Astrocyte of the spinal cord (primary cell): ENCODE measurements around the gene CYP19A1.

Experiments
- DNase-seq: peaks from one replicate; pipeline ENCODE4 v3.0.0; 2011; ENCODE audit warnings: low read depth, low spot score
- H3K4me3 ChIP-seq: 2 replicates; pipeline ENCODE4 v1.5.1; 2011; ENCODE audit warnings: low read depth, mild to moderate bottlenecking, low read length, moderate library complexity
- in situ Hi-C: cut with HindIII; loops from 2 replicates; pipeline ENCODE4 v1.10.0; 2017; ENCODE audit warnings: low sequenced_read_pairs
- TF ChIP-seq, protein P1 (sequence below): IDR thresholded peaks from 2 replicates; pipeline ENCODE4 v1.5.1; 2012; ENCODE audit warnings: low read depth, mild to moderate bottlenecking, low read length, inconsistent platforms

The CYP19A1 gene

DNA sequence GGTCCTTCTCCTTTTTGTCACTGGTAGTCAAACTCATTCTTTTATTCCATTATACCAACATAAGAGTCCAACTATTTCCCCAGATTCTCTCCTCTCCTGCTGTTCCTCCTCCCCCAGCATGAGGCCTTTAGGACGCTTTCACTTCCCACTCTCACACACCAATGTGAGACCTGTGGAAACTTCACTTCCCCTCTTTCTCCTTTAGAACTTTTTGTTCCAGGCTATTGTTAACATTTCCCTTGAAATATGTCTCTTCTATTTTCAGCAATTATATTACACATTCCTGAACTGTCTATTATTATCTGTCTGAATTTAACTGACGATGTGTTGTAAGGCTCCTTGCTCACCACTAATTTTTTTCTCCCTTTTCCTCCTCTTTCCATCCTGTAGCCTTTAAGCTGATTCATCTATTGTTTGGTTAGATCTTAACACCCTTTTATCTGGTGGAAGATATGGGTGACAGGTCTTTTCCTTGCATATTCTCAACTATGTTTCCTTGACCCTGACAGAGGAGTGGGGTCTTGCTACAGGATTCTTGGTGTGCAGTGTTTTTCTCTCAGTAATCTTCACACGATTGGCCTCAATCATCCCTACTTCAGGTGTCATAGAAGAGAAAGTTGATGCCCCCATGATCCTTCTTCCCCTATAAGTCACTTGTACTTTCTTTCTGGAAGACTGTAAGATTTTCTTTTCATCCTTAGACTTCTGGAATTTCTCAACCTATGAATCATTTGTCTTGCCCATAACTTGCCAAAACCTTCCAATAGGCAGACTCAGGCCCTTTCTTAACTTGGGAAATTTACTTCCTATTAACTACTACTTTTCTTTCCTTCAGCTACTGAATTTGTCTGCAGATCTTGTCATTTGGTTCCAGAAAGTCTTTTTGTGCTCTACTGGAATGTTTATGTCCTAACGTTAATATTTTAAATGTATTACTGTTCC, 5.9 kb downstream of the CYP19A1 start:
- DNase-seq, result no peak
- TF ChIP-seq, protein P1, sequence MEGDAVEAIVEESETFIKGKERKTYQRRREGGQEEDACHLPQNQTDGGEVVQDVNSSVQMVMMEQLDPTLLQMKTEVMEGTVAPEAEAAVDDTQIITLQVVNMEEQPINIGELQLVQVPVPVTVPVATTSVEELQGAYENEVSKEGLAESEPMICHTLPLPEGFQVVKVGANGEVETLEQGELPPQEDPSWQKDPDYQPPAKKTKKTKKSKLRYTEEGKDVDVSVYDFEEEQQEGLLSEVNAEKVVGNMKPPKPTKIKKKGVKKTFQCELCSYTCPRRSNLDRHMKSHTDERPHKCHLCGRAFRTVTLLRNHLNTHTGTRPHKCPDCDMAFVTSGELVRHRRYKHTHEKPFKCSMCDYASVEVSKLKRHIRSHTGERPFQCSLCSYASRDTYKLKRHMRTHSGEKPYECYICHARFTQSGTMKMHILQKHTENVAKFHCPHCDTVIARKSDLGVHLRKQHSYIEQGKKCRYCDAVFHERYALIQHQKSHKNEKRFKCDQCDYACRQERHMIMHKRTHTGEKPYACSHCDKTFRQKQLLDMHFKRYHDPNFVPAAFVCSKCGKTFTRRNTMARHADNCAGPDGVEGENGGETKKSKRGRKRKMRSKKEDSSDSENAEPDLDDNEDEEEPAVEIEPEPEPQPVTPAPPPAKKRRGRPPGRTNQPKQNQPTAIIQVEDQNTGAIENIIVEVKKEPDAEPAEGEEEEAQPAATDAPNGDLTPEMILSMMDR, result no peak
- in situ Hi-C loops, result no loop called here
- no peak overlapping the region for H3K4me3 ChIP-seq

DNA sequence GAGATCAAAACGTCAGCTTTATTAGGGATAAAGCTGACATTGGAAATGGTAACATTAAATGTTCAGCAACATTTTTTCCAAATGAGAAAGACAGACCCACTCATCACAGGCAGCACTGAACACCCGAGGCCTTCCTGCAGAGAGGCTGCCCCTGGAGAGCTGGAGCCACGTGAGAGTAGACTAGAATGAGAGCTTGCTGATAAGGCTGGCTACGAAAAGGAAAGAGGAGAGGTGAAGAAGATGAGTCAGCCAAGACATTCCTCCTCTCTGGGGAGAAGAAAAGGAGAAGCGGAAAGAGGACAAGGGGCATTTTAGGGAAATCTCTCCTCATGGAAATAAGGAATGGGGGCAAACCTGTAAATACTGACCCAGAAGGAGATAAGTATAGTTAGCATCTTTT, 7.3 kb downstream of the CYP19A1 start:
- in situ Hi-C loops, result no loop called here
- TF ChIP-seq, protein P1, result no peak
- H3K4me3 ChIP-seq, result no peak overlapping the region
- no peak for DNase-seq

GRCh38 chr15:51328926-51329325, 9.5 kb downstream of the CYP19A1 start:
- no peak overlapping the region for H3K4me3 ChIP-seq
- TF ChIP-seq, protein P1, result no peak
- in situ Hi-C loops, result no loop called here
- DNase-seq, result no peak

- in situ Hi-C loops, result no loop called here
- no peak for DNase-seq
- H3K4me3 ChIP-seq, result no peak overlapping the region
- TF ChIP-seq, protein P1, result no peak
Observed at GRCh38 chr15:51327081-51327480, 11.3 kb downstream of the CYP19A1 start.

GRCh38 chr15:51325167-51325566, 13.2 kb downstream of the CYP19A1 start:
- in situ Hi-C loops, result no loop called here

DNA sequence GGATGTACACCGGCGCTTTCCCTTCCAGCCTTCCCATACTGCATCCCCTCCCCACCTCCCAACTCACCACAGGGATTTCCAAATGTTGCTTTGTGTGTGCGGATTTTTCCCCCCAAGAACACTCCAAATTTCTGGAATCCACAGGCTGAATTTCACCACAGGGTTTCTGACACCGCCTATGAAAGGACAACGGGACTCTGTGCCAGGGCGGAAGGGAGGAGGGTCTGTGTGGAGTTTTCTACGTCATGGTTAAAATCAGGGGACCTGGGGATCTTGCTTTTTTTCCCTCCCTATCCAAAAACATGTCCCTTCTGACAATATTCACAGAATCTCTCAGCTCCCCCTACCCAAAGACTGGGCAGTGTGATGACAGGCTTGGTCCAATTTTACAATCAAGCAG, 14.6 kb downstream of the CYP19A1 start:
- DNase-seq, result no peak
- TF ChIP-seq, protein P1, result no peak
- no peak overlapping the region for H3K4me3 ChIP-seq
- in situ Hi-C loops, result no loop called here

More at GRCh38 chr15:51325167-51325566, 13.2 kb downstream of the CYP19A1 start:
- TF ChIP-seq, protein P1, result no peak
- DNase-seq, result no peak
- H3K4me3 ChIP-seq, result no peak overlapping the region
